Stimulated activated CD8-positive, alpha-beta memory T cell treated with anti-CD3 and anti-CD28 coated beads, Interleukin-15, amount 100 ng/mL, for 4 hours (primary cell): ENCODE measurements around the gene CPAMD8.
"Not testable (repeated sequence)": the region's sequence is repeated elsewhere in the genome, so short reads cannot be mapped to it uniquely, and the experiment has no call there.

Experiments
- DNase-seq, 2 donors: peaks; one replicate each; pipeline ENCODE4 v3.0.0-alpha.2; 2020; ENCODE audit warnings: low read depth in 2 of 2

Gene CPAMD8

GRCh38 chr19:17001603-17002183 is 24.9 kb downstream of the CPAMD8 start:
- peak; percentile 21 to 56 for DNase-seq

- no peak for DNase-seq
These were observed 27.9 kb downstream of the CPAMD8 start for GRCh38 chr19:16998635-16999194.

GRCh38 chr19:16996838-16997490 is 29.6 kb downstream of the CPAMD8 start:
- not testable (repeated sequence) for DNase-seq

- no peak for DNase-seq
These were observed 37.9 kb downstream of the CPAMD8 start for GRCh38 chr19:16988661-16989060.

- no peak for DNase-seq
These were observed 41.2 kb downstream of the CPAMD8 start for GRCh38 chr19:16985403-16985802.

- not testable (repeated sequence) for DNase-seq
These were observed 44.0 kb downstream of the CPAMD8 start for GRCh38 chr19:16982586-16982985.

GRCh38 chr19:16978839-16979802 is 47.5 kb downstream of the CPAMD8 start:
- no peak for DNase-seq

GRCh38 chr19:16978156-16978555 is 48.5 kb downstream of the CPAMD8 start:
- no peak for DNase-seq

- no peak for DNase-seq
These were observed 49.3 kb downstream of the CPAMD8 start for GRCh38 chr19:16977306-16977705.

GRCh38 chr19:16976446-16976845 is 50.2 kb downstream of the CPAMD8 start:
- no peak for DNase-seq

GRCh38 chr19:16970821-16971220 is 55.8 kb downstream of the CPAMD8 start:
- no peak for DNase-seq

GRCh38 chr19:16969135-16969534 is 57.5 kb downstream of the CPAMD8 start:
- no peak for DNase-seq

GRCh38 chr19:16960996-16961822 is 65.4 kb downstream of the CPAMD8 start:
- not testable (repeated sequence) for DNase-seq

- DNase-seq, result not testable (repeated sequence)
These were observed 68.3 kb downstream of the CPAMD8 start for GRCh38 chr19:16958277-16958676.

GRCh38 chr19:16957855-16958254 is 68.8 kb downstream of the CPAMD8 start:
- no peak for DNase-seq

GRCh38 chr19:16957151-16957701 is 69.4 kb downstream of the CPAMD8 start:
- no peak for DNase-seq

- DNase-seq, result no peak
These were observed 71.4 kb downstream of the CPAMD8 start for GRCh38 chr19:16955161-16955560.

GRCh38 chr19:16952046-16952445 is 74.6 kb downstream of the CPAMD8 start:
- DNase-seq, result no peak

GRCh38 chr19:16951529-16951928 is 75.1 kb downstream of the CPAMD8 start:
- DNase-seq, result no peak

GRCh38 chr19:16949496-16950023 is 77.0 kb downstream of the CPAMD8 start:
- no peak for DNase-seq
